Measurements from ENCODE around the gene PPIA.
"Not testable (repeated sequence)": the region's sequence is repeated elsewhere in the genome, so short reads cannot be mapped to it uniquely, and the experiment has no call there.

PPIA gene

GRCh38 chr7:44762726-44763522 is 33.6 kb upstream of the PPIA start:
- no peak for DNase-seq (ENCODE audit: low read depth in 2 of 3, low spot score in 1 of 3)

GRCh38 chr7:44764081-44764480 is 32.4 kb upstream of the PPIA start:
- no peak for DNase-seq (ENCODE audit: low read depth in 2 of 3, low spot score in 1 of 3)

GRCh38 chr7:44764665-44765578 is 31.6 kb upstream of the PPIA start:
- no peak for DNase-seq (ENCODE audit: low read depth in 2 of 3, low spot score in 1 of 3)

- DNase-seq (ENCODE audit: low read depth in 2 of 3, low spot score in 1 of 3) = no peak
Measured at GRCh38 chr7:44765579-44766415, 30.7 kb upstream of the PPIA start.

GRCh38 chr7:44766416-44766801 is 30.1 kb upstream of the PPIA start:
- no peak for DNase-seq (ENCODE audit: low read depth in 2 of 3, low spot score in 1 of 3)

- no peak for DNase-seq (ENCODE audit: low read depth in 2 of 3, low spot score in 1 of 3)
Measured at GRCh38 chr7:44767134-44767911, 29.2 kb upstream of the PPIA start.

- DNase-seq (ENCODE audit: low read depth in 2 of 3, low spot score in 1 of 3) = no peak
Measured at GRCh38 chr7:44767912-44768627, 28.4 kb upstream of the PPIA start.

- DNase-seq (ENCODE audit: low read depth in 2 of 3, low spot score in 1 of 3) = no peak
Measured at GRCh38 chr7:44768628-44769371, 27.7 kb upstream of the PPIA start.

- DNase-seq (ENCODE audit: low read depth in 2 of 3, low spot score in 1 of 3) = no peak
Measured at GRCh38 chr7:44769376-44769775, 27.1 kb upstream of the PPIA start.

- DNase-seq (ENCODE audit: low read depth in 2 of 3, low spot score in 1 of 3) = no peak
Measured at GRCh38 chr7:44769776-44770294, 26.6 kb upstream of the PPIA start.

- DNase-seq (ENCODE audit: low read depth in 2 of 3, low spot score in 1 of 3) = no peak
Measured at GRCh38 chr7:44771358-44771757, 25.1 kb upstream of the PPIA start.

- DNase-seq (ENCODE audit: low read depth in 2 of 3, low spot score in 1 of 3) = no peak
Measured at GRCh38 chr7:44772440-44772839, 24.0 kb upstream of the PPIA start.

GRCh38 chr7:44772867-44773266 is 23.6 kb upstream of the PPIA start:
- no peak for DNase-seq (ENCODE audit: low read depth in 2 of 3, low spot score in 1 of 3)

GRCh38 chr7:44774486-44774885 is 22.0 kb upstream of the PPIA start:
- DNase-seq (ENCODE audit: low read depth in 2 of 3, low spot score in 1 of 3) = not testable (repeated sequence)

- no peak for DNase-seq (ENCODE audit: low read depth in 2 of 3, low spot score in 1 of 3)
Measured at GRCh38 chr7:44775383-44776107, 20.9 kb upstream of the PPIA start.

GRCh38 chr7:44776211-44776610 is 20.3 kb upstream of the PPIA start:
- no peak for DNase-seq (ENCODE audit: low read depth in 2 of 3, low spot score in 1 of 3)

- DNase-seq (ENCODE audit: low read depth in 2 of 3, low spot score in 1 of 3) = no peak
Measured at GRCh38 chr7:44782460-44782859, 14.0 kb upstream of the PPIA start.

GRCh38 chr7:44783407-44783806 is 13.1 kb upstream of the PPIA start:
- DNase-seq (ENCODE audit: low read depth in 2 of 3, low spot score in 1 of 3) = no peak

Measured in stimulated activated CD4-positive, alpha-beta T cell treated with anti-CD3 and anti-CD28 coated beads, Interleukin-12 subunit alpha, Interleukin-12 subunit beta, amount 100 ng/mL, for 48 hours (primary cell).